ENCODE results near the gene FNDC7. TPM values are rescaled to one million over a fixed set of nuclear protein-coding genes. Genes with fewer than 3 reads are reported as not detected.

Gene FNDC7
- total and polyA plus RNA-seq, 9 of the 15 experiments (the other 6 are each of a cell fraction or from before 2014, with no cell fraction given), result not detected

DNA sequence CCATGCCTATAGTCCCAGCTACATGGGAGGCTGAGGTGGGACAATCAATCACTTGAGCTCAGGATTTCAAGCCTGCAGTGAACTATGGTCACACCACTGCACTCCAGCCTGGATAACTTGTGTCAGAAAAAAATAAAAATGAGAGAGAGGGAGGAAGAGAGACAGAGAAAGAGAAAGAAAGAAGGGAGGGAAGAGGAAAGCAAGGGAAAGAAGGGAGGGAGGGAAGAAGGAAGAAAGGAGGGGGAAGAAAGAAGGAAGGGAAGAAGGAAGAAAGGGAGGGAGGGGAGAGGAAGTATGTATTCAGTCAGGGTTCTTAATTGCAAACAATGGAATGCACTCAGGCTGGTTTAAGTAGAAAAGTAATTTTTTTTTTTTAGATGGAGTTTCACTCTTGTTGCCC lies 43.9 kb upstream of the FNDC7 start (continued):
- TF ChIP-seq RREB1 (CRISPR knock-in tag; IDR thresholded peaks at IDR 0.05) (no peak), ZNF639 (CRISPR knock-in tag; conservative IDR thresholded peaks at IDR 0.05 in 1 of 2, IDR thresholded peaks at IDR 0.05 in 1 of 2) (no peak), DDX20 (tag; IDR thresholded peaks at IDR 0.05; ENCODE audit: low read depth) (no peak), ZNF280B (CRISPR knock-in tag; IDR thresholded peaks at IDR 0.05) (no peak), ZNF512 (tag; IDR thresholded peaks at IDR 0.05) (peak; percentile 80; the same call in 1 of the 2 replicates), HNRNPK (IDR thresholded peaks at IDR 0.05; ENCODE audit: low read depth, low read length, poor library complexity, severe bottlenecking) (no peak), ZNF24 (IDR thresholded peaks at IDR 0.05) (no peak), HNRNPH1 (optimal IDR thresholded peaks at IDR 0.05; ENCODE audit: low read depth, low read length) (no peak), PCBP1 (IDR thresholded peaks at IDR 0.05; ENCODE audit: low read depth, low read length, poor library complexity, severe bottlenecking) (no peak), HLTF (IDR thresholded peaks at IDR 0.05) (0 out of 2 replicates have a peak, but pooled peaks have one; percentile 43), ZC3H11A (IDR thresholded peaks at IDR 0.05; ENCODE audit: low read depth, low read length) (no peak), POLR2AphosphoS2 (IDR thresholded peaks at IDR 0.05; ENCODE audit: low read length) (no peak), NR2F6 (CRISPR knock-in tag; IDR thresholded peaks at IDR 0.05) (no peak), ZNF79 (CRISPR knock-in tag; IDR thresholded peaks at IDR 0.05; ENCODE audit: low read depth) (no peak), HOXB6 (CRISPR knock-in tag; IDR thresholded peaks at IDR 0.05; ENCODE audit: borderline replicate concordance) (no peak), HDAC3 (IDR thresholded peaks at IDR 0.05; ENCODE audit: borderline replicate concordance, partially characterized antibody) (no peak)
- TF ChIP-seq, protein P1, sequence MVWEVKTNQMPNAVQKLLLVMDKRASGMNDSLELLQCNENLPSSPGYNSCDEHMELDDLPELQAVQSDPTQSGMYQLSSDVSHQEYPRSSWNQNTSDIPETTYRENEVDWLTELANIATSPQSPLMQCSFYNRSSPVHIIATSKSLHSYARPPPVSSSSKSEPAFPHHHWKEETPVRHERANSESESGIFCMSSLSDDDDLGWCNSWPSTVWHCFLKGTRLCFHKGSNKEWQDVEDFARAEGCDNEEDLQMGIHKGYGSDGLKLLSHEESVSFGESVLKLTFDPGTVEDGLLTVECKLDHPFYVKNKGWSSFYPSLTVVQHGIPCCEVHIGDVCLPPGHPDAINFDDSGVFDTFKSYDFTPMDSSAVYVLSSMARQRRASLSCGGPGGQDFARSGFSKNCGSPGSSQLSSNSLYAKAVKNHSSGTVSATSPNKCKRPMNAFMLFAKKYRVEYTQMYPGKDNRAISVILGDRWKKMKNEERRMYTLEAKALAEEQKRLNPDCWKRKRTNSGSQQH (CRISPR knock-in tag; IDR thresholded peaks at IDR 0.05), result no peak
